ENCODE results near the gene EPHB1. TPM values are rescaled to one million over a fixed set of nuclear protein-coding genes. Genes with fewer than 3 reads are reported as not detected.

Gene EPHB1
- total RNA-seq, 1 donor from 2014 or later, result 0.71 TPM

DNA sequence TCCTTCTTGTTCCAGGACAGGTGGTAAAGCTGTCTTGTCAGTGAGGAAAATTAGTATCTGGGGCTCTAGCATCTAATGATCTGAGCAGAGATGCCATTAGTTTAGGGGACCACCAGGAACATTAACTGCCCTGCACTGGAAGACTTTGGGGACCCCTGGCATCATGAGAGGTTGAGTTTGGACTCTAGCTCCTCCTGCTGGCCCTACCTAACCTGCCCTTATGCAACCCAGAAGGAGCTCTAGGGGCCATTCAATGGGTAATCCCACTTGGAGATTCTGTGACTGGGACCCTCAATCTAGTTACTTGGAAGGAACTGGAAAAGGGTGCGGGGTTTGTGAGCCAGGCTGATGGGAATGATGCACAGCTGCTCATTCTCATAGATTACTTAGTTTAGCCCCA, 451.0 kb downstream of the EPHB1 start:
- Mint-ChIP-seq H3K9me3 (no peaks in the 10 kb centered on the region), H3K4me3 (ENCODE audit: low read depth) (no peak overlapping the region), H3K36me3 (ENCODE audit: low read depth) (no peaks in the 10 kb centered on the region), H3K4me1 (ENCODE audit: low read depth) (no peaks in the 10 kb centered on the region), H3K27ac (no peak overlapping the region), H3K27me3 (ENCODE audit: low read depth) (no peaks in the 10 kb centered on the region)
- intact Hi-C loops (cut with micrococcal nuclease), result no loop called here
- DNase-seq (ENCODE audit: low spot score), result no peak

DNA sequence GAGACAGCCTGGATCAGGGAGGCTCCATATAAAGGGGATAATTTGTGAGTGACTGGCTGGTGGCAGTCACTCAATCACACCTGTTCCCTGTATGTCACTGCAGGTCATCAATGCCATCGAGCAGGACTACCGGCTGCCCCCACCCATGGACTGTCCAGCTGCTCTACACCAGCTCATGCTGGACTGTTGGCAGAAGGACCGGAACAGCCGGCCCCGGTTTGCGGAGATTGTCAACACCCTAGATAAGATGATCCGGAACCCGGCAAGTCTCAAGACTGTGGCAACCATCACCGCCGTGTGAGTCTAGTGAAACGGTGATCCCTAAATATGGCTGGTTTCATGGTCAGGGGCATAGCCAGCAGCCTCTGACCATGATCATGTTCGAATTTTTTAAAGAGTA, 453.2 kb downstream of the EPHB1 start:
- Mint-ChIP-seq H3K27ac (no peak overlapping the region), H3K27me3 (ENCODE audit: low read depth) (no peaks in the 10 kb centered on the region), H3K9me3 (no peaks in the 10 kb centered on the region), H3K36me3 (ENCODE audit: low read depth) (no peaks in the 10 kb centered on the region), H3K4me1 (ENCODE audit: low read depth) (no peaks in the 10 kb centered on the region), H3K4me3 (ENCODE audit: low read depth) (no peak overlapping the region)
- no peak for DNase-seq (ENCODE audit: low spot score)
- intact Hi-C loops (cut with micrococcal nuclease), result no loop called here

DNA sequence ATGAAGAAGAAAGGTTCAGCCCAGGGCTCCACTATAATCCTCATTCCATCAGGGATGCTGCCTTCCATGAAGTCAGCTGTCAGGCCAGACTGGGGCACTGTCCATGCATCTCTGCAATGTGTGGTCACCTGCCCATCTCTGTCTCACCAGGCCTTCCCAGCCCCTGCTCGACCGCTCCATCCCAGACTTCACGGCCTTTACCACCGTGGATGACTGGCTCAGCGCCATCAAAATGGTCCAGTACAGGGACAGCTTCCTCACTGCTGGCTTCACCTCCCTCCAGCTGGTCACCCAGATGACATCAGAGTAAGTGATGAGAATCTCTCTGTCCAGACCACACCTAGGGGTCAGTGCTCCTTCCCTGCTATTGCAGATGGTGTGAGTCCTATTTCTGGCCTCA, 454.1 kb downstream of the EPHB1 start:
- intact Hi-C loops (cut with micrococcal nuclease), result no loop called here
- no peaks in the 10 kb centered on the region for H3K9me3 Mint-ChIP-seq

DNA sequence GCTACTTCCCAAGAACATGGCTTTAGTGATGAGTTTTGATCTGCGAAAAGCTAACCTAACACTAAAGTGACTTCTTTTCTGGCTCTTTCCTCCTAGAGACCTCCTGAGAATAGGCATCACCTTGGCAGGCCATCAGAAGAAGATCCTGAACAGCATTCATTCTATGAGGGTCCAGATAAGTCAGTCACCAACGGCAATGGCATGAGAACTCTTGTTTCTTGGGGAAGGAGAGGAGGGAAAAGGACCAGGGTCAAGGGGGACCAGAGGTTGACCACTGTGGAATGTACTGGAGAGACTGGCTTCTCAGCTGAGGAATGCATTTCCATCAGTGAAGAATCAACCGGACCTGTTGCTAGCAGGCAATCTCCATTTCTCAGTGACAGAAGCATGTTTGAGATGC, 463.9 kb downstream of the EPHB1 start:
- H3K36me3 Mint-ChIP-seq (ENCODE audit: low read depth), result no peaks in the 10 kb centered on the region

More for the DNA sequence above, 454.1 kb downstream of the EPHB1 start:
- Mint-ChIP-seq H3K36me3 (ENCODE audit: low read depth) (no peaks in the 10 kb centered on the region), H3K4me3 (ENCODE audit: low read depth) (no peak overlapping the region), H3K27ac (no peak overlapping the region), H3K4me1 (ENCODE audit: low read depth) (no peaks in the 10 kb centered on the region), H3K27me3 (ENCODE audit: low read depth) (no peaks in the 10 kb centered on the region)
- DNase-seq (ENCODE audit: low spot score), result no peak

DNA sequence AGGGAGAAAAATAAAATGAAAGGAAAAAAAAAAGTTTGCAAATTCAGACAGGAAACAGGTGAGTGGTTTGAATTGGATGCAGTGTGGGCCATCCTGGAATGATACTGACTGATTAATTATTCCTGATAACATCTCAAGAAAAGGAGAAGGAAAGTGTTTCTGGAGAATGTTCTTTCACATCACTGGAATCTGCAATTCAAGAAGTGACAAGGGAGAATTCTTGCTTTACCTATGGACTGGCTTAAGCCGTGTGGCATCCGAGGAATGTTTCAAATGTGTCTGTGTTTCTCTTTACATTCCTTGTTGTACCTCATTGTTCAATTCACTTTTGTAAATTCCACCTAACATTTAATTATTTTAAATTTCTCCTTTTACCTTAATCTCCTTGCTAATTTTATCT, 465.0 kb downstream of the EPHB1 start:
- DNase-seq (ENCODE audit: low spot score), result no peak
- Mint-ChIP-seq H3K9me3 (no peaks in the 10 kb centered on the region), H3K27me3 (ENCODE audit: low read depth) (no peaks in the 10 kb centered on the region), H3K27ac (no peak overlapping the region), H3K4me3 (ENCODE audit: low read depth) (no peak overlapping the region), H3K4me1 (ENCODE audit: low read depth) (no peaks in the 10 kb centered on the region), H3K36me3 (ENCODE audit: low read depth) (no peaks in the 10 kb centered on the region)
- intact Hi-C loops (cut with micrococcal nuclease), result no loop called here

More for the DNA sequence above, 463.9 kb downstream of the EPHB1 start:
- intact Hi-C loops (cut with micrococcal nuclease), result no loop called here
- no peaks in the 10 kb centered on the region for H3K27me3 Mint-ChIP-seq (ENCODE audit: low read depth)
- no peak for DNase-seq (ENCODE audit: low spot score)
- no peaks in the 10 kb centered on the region for H3K9me3 Mint-ChIP-seq
- H3K4me1 Mint-ChIP-seq (ENCODE audit: low read depth), result no peaks in the 10 kb centered on the region
- H3K4me3 Mint-ChIP-seq (ENCODE audit: low read depth), result no peak overlapping the region
- no peak overlapping the region for H3K27ac Mint-ChIP-seq

DNA sequence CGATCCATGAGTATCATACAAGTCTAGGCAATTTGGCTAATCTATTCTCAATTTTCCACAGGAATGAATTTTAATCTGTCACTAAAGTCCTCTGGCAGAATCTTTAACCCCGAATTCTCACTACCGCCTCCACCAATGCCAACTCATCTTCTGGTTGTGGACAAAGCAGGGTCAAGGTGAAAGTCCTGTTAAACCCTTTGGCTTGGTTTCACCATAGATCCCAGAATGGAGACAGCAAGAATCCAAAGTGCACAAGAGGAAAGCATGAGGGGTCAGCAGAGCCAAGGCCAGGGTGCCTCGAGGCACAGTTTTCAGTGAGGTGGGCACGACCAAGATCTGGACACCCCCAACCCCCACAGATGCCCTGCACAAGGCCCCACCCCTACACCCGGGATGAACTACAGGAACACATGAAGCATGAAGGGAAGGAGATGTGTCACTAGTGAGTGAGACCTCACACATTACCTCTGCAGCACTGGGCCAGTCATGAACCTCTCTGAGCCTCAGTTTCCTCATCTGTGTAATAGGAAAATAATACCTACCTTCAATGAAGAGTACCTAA, 466.2 kb downstream of the EPHB1 start:
- no peak overlapping the region for H3K27ac Mint-ChIP-seq
- no peaks in the 10 kb centered on the region for H3K4me1 Mint-ChIP-seq (ENCODE audit: low read depth)
- no peaks in the 10 kb centered on the region for H3K9me3 Mint-ChIP-seq
- no peaks in the 10 kb centered on the region for H3K36me3 Mint-ChIP-seq (ENCODE audit: low read depth)
- H3K4me3 Mint-ChIP-seq (ENCODE audit: low read depth), result no peak overlapping the region
- intact Hi-C loops (cut with micrococcal nuclease), result no loop called here
- H3K27me3 Mint-ChIP-seq (ENCODE audit: low read depth), result no peaks in the 10 kb centered on the region
- DNase-seq (ENCODE audit: low spot score), result no peak

DNA sequence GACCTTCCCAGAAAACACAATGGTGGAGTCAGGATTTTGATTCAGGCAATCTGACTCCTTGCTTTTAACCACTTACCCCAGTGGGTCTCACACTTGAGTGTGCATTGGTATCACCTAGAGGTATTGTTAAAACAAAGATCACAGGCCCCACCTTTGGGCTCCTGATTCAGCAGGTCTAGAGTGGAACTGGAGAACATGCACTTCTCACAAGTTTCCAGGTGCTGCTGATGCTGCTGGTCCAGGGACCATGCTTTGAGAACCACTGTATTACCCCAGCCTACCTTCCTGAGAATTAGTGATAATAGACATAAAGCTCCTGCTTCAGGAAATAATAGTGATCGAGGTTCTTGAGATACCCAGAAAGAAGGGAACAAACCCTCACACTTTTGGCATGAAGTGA, 466.9 kb downstream of the EPHB1 start:
- no peaks in the 10 kb centered on the region for H3K4me1 Mint-ChIP-seq (ENCODE audit: low read depth)
- DNase-seq (ENCODE audit: low spot score), result no peak

DNA sequence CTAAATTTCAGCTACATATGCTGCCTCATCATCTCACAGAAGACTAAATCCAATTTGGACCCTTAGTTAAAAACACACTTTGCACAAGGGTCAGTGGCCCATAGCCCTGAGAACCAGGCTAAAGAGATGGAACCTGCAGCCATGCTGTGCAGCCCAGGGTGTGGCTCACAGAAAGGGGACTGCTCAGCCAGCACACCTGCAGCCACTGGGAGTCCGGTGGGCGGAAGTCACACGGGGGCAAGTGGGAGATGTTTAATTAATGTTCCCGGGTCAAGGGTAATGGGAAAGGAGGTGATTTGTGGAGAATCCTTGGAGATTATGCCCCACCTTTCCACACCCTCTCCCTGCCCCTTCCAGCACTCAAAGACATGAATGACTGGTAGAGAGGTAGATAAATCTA, 467.4 kb downstream of the EPHB1 start:
- Mint-ChIP-seq H3K36me3 (ENCODE audit: low read depth) (no peaks in the 10 kb centered on the region), H3K4me3 (ENCODE audit: low read depth) (no peak overlapping the region), H3K4me1 (ENCODE audit: low read depth) (no peaks in the 10 kb centered on the region), H3K27me3 (ENCODE audit: low read depth) (no peaks in the 10 kb centered on the region), H3K27ac (no peak overlapping the region), H3K9me3 (no peaks in the 10 kb centered on the region)
- DNase-seq (ENCODE audit: low spot score), result no peak
- intact Hi-C loops (cut with micrococcal nuclease), result no loop called here

More for the DNA sequence above, 466.9 kb downstream of the EPHB1 start:
- no peak overlapping the region for H3K27ac Mint-ChIP-seq
- no peak overlapping the region for H3K4me3 Mint-ChIP-seq (ENCODE audit: low read depth)
- no peaks in the 10 kb centered on the region for H3K27me3 Mint-ChIP-seq (ENCODE audit: low read depth)
- H3K9me3 Mint-ChIP-seq, result no peaks in the 10 kb centered on the region
- H3K36me3 Mint-ChIP-seq (ENCODE audit: low read depth), result no peaks in the 10 kb centered on the region
- intact Hi-C loops (cut with micrococcal nuclease), result no loop called here

DNA sequence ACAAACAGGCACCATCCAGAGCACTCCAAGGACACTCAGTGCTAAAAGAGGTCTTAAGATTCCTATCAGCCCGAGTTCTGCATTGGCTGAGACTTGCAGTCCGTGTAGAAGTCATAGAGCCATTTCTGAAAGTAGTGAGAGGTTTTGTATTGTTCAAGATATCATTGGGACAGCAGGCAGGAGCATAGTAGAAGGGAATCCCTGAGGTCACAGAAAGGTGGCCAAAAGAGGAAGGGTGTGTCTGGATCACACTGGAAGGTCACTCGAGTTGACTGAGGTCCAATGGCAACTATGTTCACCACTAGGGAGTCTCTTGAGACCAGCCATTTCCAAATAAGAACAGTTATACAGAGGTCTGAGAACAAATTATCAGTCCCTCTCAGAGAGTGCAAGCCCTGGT, 468.3 kb downstream of the EPHB1 start:
- Mint-ChIP-seq H3K27ac (no peak overlapping the region), H3K27me3 (ENCODE audit: low read depth) (no peaks in the 10 kb centered on the region), H3K4me1 (ENCODE audit: low read depth) (no peaks in the 10 kb centered on the region), H3K36me3 (ENCODE audit: low read depth) (no peaks in the 10 kb centered on the region), H3K9me3 (no peaks in the 10 kb centered on the region), H3K4me3 (ENCODE audit: low read depth) (no peak overlapping the region)
- intact Hi-C loops (cut with micrococcal nuclease), result no loop called here
- DNase-seq (ENCODE audit: low spot score), result no peak

DNA sequence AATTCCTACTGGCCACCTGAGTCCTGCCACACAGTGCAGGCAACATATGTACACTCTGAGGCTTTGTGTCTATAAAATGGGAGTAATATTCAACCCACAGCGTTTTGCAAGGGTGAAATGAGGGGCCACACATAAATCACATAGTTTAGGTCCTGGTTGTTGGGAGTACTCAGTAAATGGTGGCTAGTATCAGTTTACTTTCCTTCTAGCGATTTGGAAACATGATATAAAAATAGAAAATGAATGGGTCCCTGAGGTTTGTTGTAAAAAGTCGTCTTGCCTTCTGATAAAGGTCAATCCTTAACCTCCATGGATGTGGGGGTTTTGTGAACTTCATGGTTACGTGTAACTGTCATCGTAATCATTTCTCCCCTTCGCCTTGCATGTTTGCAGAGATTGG, 472.4 kb downstream of the EPHB1 start:
- Mint-ChIP-seq H3K27ac (no peak overlapping the region), H3K9me3 (no peaks in the 10 kb centered on the region), H3K4me3 (ENCODE audit: low read depth) (no peak overlapping the region), H3K36me3 (ENCODE audit: low read depth) (no peaks in the 10 kb centered on the region), H3K27me3 (ENCODE audit: low read depth) (no peaks in the 10 kb centered on the region), H3K4me1 (ENCODE audit: low read depth) (no peaks in the 10 kb centered on the region)
- no peak for DNase-seq (ENCODE audit: low spot score)
- intact Hi-C loops (cut with micrococcal nuclease), result no loop called here

DNA sequence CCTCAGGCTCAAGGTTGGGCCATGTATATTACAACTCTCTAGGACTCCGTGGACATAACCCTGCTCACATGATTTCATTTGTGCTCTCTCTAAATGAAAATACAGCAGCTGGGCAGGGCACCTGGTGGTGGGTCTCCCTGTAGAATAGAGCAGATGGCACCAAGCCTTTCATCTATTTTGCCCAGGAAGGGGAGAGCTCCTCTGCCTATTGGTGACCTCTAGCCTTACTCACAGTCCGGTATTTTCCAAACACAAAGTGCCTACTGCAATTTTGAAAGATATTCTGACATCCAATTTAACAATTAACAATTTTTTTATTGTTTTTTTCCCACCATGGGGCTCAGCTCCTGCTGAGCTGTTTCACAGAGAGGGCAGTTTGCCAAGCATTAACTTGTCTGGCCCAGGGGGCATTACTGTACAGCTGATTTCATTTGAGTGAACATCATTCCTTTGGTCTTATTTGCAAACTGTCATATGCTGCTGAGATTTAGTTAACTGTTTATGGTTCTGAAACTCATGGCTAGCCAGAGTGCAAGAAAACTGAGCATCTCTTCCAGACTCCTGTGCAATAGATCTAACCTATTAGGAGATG, 474.0 kb downstream of the EPHB1 start:
- no peak overlapping the region for H3K4me3 Mint-ChIP-seq (ENCODE audit: low read depth)
- H3K36me3 Mint-ChIP-seq (ENCODE audit: low read depth), result no peaks in the 10 kb centered on the region
- H3K9me3 Mint-ChIP-seq, result no peaks in the 10 kb centered on the region
- H3K4me1 Mint-ChIP-seq (ENCODE audit: low read depth), result no peaks in the 10 kb centered on the region
- no peak overlapping the region for H3K27ac Mint-ChIP-seq
- no peaks in the 10 kb centered on the region for H3K27me3 Mint-ChIP-seq (ENCODE audit: low read depth)
- intact Hi-C loops (cut with micrococcal nuclease), result no loop called here
- DNase-seq (ENCODE audit: low spot score), result no peak

DNA sequence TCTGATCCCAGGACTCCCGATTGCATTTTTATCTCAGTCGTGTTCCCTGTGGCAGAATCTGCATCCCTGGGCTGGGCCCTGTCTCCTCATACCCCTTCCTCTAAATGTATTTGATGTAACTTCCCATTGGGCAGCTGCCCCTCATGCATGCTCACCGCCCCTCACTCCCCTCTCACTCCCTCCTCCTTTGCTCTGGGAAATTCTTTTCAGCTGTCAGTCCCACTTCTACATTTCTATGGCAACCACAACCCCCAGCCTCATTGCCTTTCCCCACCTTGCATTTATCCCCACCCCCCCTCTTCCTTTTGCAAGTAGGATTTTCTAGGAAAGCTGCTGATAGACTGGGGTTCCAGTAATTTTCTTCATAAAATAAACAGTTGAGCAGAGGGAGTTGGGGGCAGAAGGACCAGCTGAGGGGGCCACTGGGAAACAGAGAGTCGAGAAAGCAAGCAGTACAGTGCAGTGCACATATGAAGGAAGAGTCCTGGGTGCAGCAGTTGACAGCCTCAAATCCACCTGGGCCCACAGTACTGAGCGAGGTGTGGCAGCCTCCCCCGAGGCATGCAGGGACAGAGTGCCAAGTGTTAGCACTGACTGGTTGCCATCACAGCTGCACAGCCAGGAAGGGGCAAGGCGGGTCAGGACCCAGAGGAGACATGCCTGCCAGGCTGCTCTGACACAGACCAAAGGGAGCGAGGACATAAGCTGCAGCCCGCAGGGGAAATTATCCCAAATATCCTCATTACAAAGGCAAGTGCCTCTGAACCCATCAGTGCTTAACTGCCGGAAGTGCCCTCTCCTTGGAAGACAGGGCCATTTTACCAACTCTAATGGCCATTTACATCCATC, 476.3 kb downstream of the EPHB1 start:
- H3K27ac Mint-ChIP-seq, result no peak overlapping the region
- DNase-seq (ENCODE audit: low spot score), result no peak
- H3K4me1 Mint-ChIP-seq (ENCODE audit: low read depth), result no peaks in the 10 kb centered on the region
- intact Hi-C loops (cut with micrococcal nuclease), result no loop called here
- H3K27me3 Mint-ChIP-seq (ENCODE audit: low read depth), result no peaks in the 10 kb centered on the region
- no peak overlapping the region for H3K4me3 Mint-ChIP-seq (ENCODE audit: low read depth)
- no peaks in the 10 kb centered on the region for H3K36me3 Mint-ChIP-seq (ENCODE audit: low read depth)
- no peaks in the 10 kb centered on the region for H3K9me3 Mint-ChIP-seq

DNA sequence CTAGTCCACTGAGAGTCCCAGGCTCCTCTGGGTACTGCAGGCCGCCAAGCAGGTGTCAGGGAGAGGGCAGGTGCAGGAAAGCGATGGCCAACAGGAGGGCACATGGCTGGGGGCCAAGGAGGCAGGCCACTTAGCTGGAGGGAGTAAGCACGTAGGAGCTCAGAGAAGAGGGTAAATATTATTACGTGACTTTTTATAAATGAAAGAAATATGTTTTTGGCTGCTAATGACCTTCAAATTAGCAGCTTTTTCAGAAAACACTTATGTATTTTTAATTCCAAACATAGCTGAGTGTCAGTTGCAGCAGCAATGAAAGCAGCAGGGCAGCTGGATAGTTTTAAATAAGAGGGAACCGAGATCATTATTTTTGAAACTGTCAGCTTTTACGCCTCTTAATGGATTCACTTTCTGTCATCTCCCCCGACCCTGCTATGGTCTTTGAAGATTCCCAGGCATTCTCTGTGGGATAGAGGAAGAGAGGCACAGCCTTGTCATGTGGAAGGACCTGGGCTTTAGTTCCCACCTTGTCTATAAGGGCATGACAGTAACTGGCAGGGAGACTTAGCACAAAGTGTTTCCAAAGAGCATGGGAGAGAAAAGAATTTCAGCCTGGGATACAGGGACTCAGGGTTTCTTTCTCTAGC, 477.1 kb downstream of the EPHB1 start:
- Mint-ChIP-seq H3K36me3 (ENCODE audit: low read depth) (no peaks in the 10 kb centered on the region), H3K9me3 (no peaks in the 10 kb centered on the region), H3K4me3 (ENCODE audit: low read depth) (no peak overlapping the region), H3K27me3 (ENCODE audit: low read depth) (no peaks in the 10 kb centered on the region), H3K4me1 (ENCODE audit: low read depth) (no peaks in the 10 kb centered on the region), H3K27ac (no peak overlapping the region)
- intact Hi-C loops (cut with micrococcal nuclease), result no loop called here
- DNase-seq (ENCODE audit: low spot score), result no peak

Data from activated T-helper 2 cell treated with anti-CD3 and anti-CD28 coated beads, Interferon-gamma antibody, Interleukin-2, Interleukin-4, amounts not matched to agents 10 μg/mL and 5 μg/mL and 100 μg/mL, durations not matched to agents 14 hours and 24 hours and 36 hours (primary cell).